Measurements from ENCODE around the gene SOX10.
A peak's percentile ranks its signal among the peaks of the same experiment; 100 is the strongest.

The SOX10 gene

GRCh38 chr22:37983860-37984791, at the start of gene SOX10:
Gene SOX10 (minus strand): TSS chr22:37984555. CDS start chr22:37983784, 771 bp downstream.
- no peak within 1 kb of the TSS for H3K9ac ChIP-seq (ENCODE audit: low read length)
- H3K27me3 ChIP-seq (ENCODE audit: control insufficient read depth, insufficient read depth, low read length), result no peaks in the 10 kb centered on the region
- H3K9me3 ChIP-seq (ENCODE audit: control insufficient read depth, low read length), result no peaks in the 10 kb centered on the region
- no peak within 1 kb of the TSS for H3K4me3 ChIP-seq (ENCODE audit: low read length)
- H3K36me3 ChIP-seq (ENCODE audit: control insufficient read depth, insufficient read depth, low read length), result no peaks in the 10 kb centered on the region
- H3K4me1 ChIP-seq (ENCODE audit: control insufficient read depth, insufficient read depth, low read length), result peaks cover 12% of the 10 kb centered on the region

DNA sequence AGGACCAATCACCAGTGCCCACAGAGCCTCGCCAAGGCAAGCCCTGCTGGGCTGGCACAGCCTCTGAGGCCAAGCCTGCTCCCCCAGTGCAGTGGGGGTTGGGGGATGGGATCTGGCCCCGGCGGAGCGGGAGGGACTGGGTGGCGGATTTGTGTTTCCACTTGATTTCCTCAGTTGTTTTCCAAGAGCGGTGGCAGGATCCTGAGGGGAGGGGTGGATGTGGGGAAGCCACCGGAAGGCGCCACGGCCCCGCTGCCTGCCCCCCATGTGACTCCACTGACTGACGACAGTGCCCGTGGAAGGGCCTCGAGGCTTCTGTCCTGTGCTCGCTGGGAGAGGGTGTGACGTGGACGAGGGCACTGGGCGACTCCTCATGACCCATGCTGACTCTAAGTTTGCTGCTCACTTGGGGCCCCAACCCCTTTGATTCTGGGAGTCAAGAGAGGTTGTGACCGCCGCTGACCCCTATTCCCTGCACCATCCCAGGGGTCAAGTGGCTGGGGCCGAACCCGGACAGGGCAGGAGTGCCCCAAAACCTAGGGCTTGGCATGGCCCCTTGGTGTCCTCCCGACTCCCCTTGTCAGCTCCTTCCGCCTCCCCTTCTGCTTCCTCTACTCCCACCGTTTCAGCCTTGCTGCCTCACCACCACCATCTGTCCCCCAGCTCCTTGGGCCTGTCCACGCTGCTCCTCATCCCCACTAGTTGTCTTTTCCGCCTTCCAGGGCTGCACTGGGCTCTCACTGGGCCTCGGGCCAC, 49.3 kb upstream of the SOX10 start:
- Histone ChIP-seq H3K36me3 (ENCODE audit: control insufficient read depth, insufficient read depth, low read length) (no peaks in the 10 kb centered on the region), H3K27me3 (ENCODE audit: control insufficient read depth, insufficient read depth, low read length) (no peaks in the 10 kb centered on the region), H3K9me3 (ENCODE audit: control insufficient read depth, low read length) (no peaks in the 10 kb centered on the region), H3K9ac (ENCODE audit: low read length) (peak overlapping the region; percentile 51), H3K4me1 (ENCODE audit: control insufficient read depth, insufficient read depth, low read length) (peaks cover 32% of the 10 kb centered on the region), H3K4me3 (ENCODE audit: low read length) (peak overlapping the region; percentile 22)

GRCh38 chr22:38032681-38033521, 48.5 kb upstream of the SOX10 start:
- H3K36me3 ChIP-seq (ENCODE audit: control insufficient read depth, insufficient read depth, low read length), result no peaks in the 10 kb centered on the region
- H3K27me3 ChIP-seq (ENCODE audit: control insufficient read depth, insufficient read depth, low read length), result no peaks in the 10 kb centered on the region
- no peak overlapping the region for H3K4me3 ChIP-seq (ENCODE audit: low read length)
- H3K9me3 ChIP-seq (ENCODE audit: control insufficient read depth, low read length), result no peaks in the 10 kb centered on the region
- no peak overlapping the region for H3K9ac ChIP-seq (ENCODE audit: low read length)
- H3K4me1 ChIP-seq (ENCODE audit: control insufficient read depth, insufficient read depth, low read length), result peaks cover 32% of the 10 kb centered on the region

- H3K36me3 ChIP-seq (ENCODE audit: control insufficient read depth, insufficient read depth, low read length), result no peaks in the 10 kb centered on the region
- no peaks in the 10 kb centered on the region for H3K27me3 ChIP-seq (ENCODE audit: control insufficient read depth, insufficient read depth, low read length)
- H3K9ac ChIP-seq (ENCODE audit: low read length), result no peak overlapping the region
- H3K9me3 ChIP-seq (ENCODE audit: control insufficient read depth, low read length), result no peaks in the 10 kb centered on the region
- H3K4me3 ChIP-seq (ENCODE audit: low read length), result no peak overlapping the region
- peaks cover 32% of the 10 kb centered on the region for H3K4me1 ChIP-seq (ENCODE audit: control insufficient read depth, insufficient read depth, low read length)
Observed at GRCh38 chr22:38031491-38031890, 47.1 kb upstream of the SOX10 start.

DNA sequence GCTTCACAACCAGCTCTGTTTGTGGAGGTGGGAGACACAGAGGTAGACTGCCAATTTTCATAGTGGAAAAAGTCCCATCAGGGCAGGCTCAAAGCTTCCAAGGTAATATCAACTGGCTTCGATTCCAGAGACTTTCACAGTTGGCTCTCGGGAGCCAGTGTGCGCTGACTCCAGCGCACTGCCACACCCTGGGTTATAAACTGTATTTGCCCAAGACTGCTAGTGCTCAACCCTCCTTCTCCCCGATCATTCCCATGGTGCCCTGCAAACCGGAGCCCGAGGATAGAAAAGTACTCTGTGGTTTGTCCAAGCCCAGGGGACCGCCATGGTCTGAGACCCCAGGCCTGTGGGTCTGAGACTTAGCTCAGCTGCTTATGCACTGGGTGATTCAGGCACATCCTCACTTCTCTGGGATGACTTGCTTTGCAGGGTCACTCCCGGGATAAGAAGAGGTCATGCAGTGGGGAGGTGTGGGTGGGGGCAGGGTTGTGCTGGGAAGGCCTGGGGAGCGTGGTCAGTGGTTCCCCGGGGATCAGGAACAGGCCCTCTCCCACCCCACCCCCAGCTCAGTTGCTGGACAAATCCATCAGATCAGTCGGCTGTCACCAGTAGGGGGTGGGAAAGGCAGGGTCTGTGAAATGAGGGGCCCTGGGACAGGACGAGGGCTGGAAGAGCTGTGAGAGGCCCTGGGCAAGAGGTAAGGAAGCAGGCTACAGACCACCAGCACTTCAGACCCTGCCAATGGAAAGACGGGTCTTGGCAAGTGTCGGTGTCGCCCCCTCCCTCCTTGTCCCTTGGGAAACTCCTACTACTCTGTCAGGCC, 46.2 kb upstream of the SOX10 start:
- H3K36me3 ChIP-seq (ENCODE audit: control insufficient read depth, insufficient read depth, low read length), result no peaks in the 10 kb centered on the region
- no peak overlapping the region for H3K9ac ChIP-seq (ENCODE audit: low read length)
- peaks cover 32% of the 10 kb centered on the region for H3K4me1 ChIP-seq (ENCODE audit: control insufficient read depth, insufficient read depth, low read length)

GRCh38 chr22:38029901-38030300, 45.5 kb upstream of the SOX10 start:
- no peaks in the 10 kb centered on the region for H3K27me3 ChIP-seq (ENCODE audit: control insufficient read depth, insufficient read depth, low read length)
- H3K4me1 ChIP-seq (ENCODE audit: control insufficient read depth, insufficient read depth, low read length), result peaks cover 29% of the 10 kb centered on the region
- no peaks in the 10 kb centered on the region for H3K36me3 ChIP-seq (ENCODE audit: control insufficient read depth, insufficient read depth, low read length)
- no peak overlapping the region for H3K4me3 ChIP-seq (ENCODE audit: low read length)
- H3K9me3 ChIP-seq (ENCODE audit: control insufficient read depth, low read length), result no peaks in the 10 kb centered on the region
- no peak overlapping the region for H3K9ac ChIP-seq (ENCODE audit: low read length)

More for the DNA sequence above, 46.2 kb upstream of the SOX10 start:
- Histone ChIP-seq H3K27me3 (ENCODE audit: control insufficient read depth, insufficient read depth, low read length) (no peaks in the 10 kb centered on the region), H3K9me3 (ENCODE audit: control insufficient read depth, low read length) (no peaks in the 10 kb centered on the region), H3K4me3 (ENCODE audit: low read length) (no peak overlapping the region)

- peaks cover 23% of the 10 kb centered on the region for H3K4me1 ChIP-seq (ENCODE audit: control insufficient read depth, insufficient read depth, low read length)
- no peak overlapping the region for H3K4me3 ChIP-seq (ENCODE audit: low read length)
- H3K36me3 ChIP-seq (ENCODE audit: control insufficient read depth, insufficient read depth, low read length), result no peaks in the 10 kb centered on the region
- no peaks in the 10 kb centered on the region for H3K9me3 ChIP-seq (ENCODE audit: control insufficient read depth, low read length)
- no peak overlapping the region for H3K9ac ChIP-seq (ENCODE audit: low read length)
- no peaks in the 10 kb centered on the region for H3K27me3 ChIP-seq (ENCODE audit: control insufficient read depth, insufficient read depth, low read length)
Observed at GRCh38 chr22:38029370-38029769, 45.0 kb upstream of the SOX10 start.

- Histone ChIP-seq H3K4me1 (ENCODE audit: control insufficient read depth, insufficient read depth, low read length) (peaks cover 15% of the 10 kb centered on the region), H3K9ac (ENCODE audit: low read length) (no peak overlapping the region), H3K27me3 (ENCODE audit: control insufficient read depth, insufficient read depth, low read length) (no peaks in the 10 kb centered on the region), H3K4me3 (ENCODE audit: low read length) (no peak overlapping the region), H3K36me3 (ENCODE audit: control insufficient read depth, insufficient read depth, low read length) (no peaks in the 10 kb centered on the region), H3K9me3 (ENCODE audit: control insufficient read depth, low read length) (no peaks in the 10 kb centered on the region)
Observed at GRCh38 chr22:38028344-38029130, 44.2 kb upstream of the SOX10 start.

DNA sequence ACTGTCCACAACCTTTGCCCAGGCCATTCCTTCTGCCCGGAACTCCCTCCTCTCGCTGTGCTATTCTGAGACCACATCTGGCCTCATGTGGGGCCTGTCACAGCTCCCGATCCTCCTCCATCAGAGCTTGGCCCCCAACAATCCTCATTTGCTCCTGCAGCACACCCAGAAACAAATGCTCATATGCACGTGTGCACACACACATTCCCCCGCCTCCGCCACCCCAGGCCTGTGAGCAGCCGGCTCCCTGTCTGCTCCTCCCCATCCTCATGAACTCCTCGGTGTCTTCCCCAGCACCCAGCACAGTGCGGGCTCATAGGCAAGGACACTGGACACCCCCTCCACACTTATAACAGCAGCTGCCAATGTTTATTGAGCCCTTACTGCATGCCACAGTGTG, 43.1 kb upstream of the SOX10 start:
- Histone ChIP-seq H3K4me3 (ENCODE audit: low read length) (no peak overlapping the region), H3K9ac (ENCODE audit: low read length) (no peak overlapping the region), H3K36me3 (ENCODE audit: control insufficient read depth, insufficient read depth, low read length) (no peaks in the 10 kb centered on the region), H3K27me3 (ENCODE audit: control insufficient read depth, insufficient read depth, low read length) (no peaks in the 10 kb centered on the region), H3K9me3 (ENCODE audit: control insufficient read depth, low read length) (no peaks in the 10 kb centered on the region), H3K4me1 (ENCODE audit: control insufficient read depth, insufficient read depth, low read length) (peaks cover 10% of the 10 kb centered on the region)

GRCh38 chr22:38026130-38027111, 42.1 kb upstream of the SOX10 start:
- Histone ChIP-seq H3K36me3 (ENCODE audit: control insufficient read depth, insufficient read depth, low read length) (no peaks in the 10 kb centered on the region), H3K9me3 (ENCODE audit: control insufficient read depth, low read length) (no peaks in the 10 kb centered on the region), H3K4me3 (ENCODE audit: low read length) (no peak overlapping the region), H3K9ac (ENCODE audit: low read length) (no peak overlapping the region), H3K4me1 (ENCODE audit: control insufficient read depth, insufficient read depth, low read length) (peaks cover 10% of the 10 kb centered on the region), H3K27me3 (ENCODE audit: control insufficient read depth, insufficient read depth, low read length) (no peaks in the 10 kb centered on the region)

Data from mucosa of stomach (tissue), 1 donor.